Spleen (tissue), 11 donors: ENCODE data around the gene ACER1. TPM values are rescaled to one million over a fixed set of nuclear protein-coding genes. Genes with fewer than 3 reads are reported as not detected.

Experiments used
- DNase-seq: peaks from one replicate; pipeline ENCODE4 v3.0.0-alpha.2; 2020
- H3K27ac ChIP-seq, 8 donors: fragments of 200-600 bp; sonication (generic) in 7 of 8; 1 replicate in 4 of 8; 2 replicates in 4 of 8; pipeline versions ENCODE4 v1.5.0 to v1.8.0; 2016 to 2021; ENCODE audit warnings: inconsistent platforms in 4 of 8, mild to moderate bottlenecking in 4 of 8, moderate library complexity in 1 of 8
- H3K27me3 ChIP-seq, 7 donors: fragments of 200-600 bp; sonication (generic) in 6 of 7; replicated peaks in 1 of 7; 1 replicate in 4 of 7; 2 replicates in 3 of 7; pipeline versions ENCODE4 v1.5.0 to v1.8.0; 2016 to 2021; ENCODE audit warnings: inconsistent platforms in 3 of 7, mild to moderate bottlenecking in 1 of 7
- H3K36me3 ChIP-seq, 6 donors: fragments of 200-600 bp; sonication (generic) in 5 of 6; 1 replicate in 4 of 6; 2 replicates in 2 of 6; pipeline versions ENCODE4 v1.5.0 to v1.8.0; 2016 to 2021; ENCODE audit warnings: inconsistent platforms in 2 of 6
- H3K4me1 ChIP-seq, 6 donors: fragments of 200-600 bp; sonication (generic) in 5 of 6; 1 replicate in 3 of 6; 2 replicates in 3 of 6; pipeline versions ENCODE4 v1.5.0 to v1.8.0; 2016 to 2021; ENCODE audit warnings: inconsistent platforms in 3 of 6
- H3K4me3 ChIP-seq, 8 donors: fragments of 200-600 bp; sonication (generic) in 7 of 8; 1 replicate in 4 of 8; 2 replicates in 4 of 8; pipeline versions ENCODE4 v1.5.0 to v1.8.0; 2016 to 2021; ENCODE audit warnings: inconsistent platforms in 4 of 8, mild to moderate bottlenecking in 4 of 8, moderate library complexity in 2 of 8
- H3K9me3 ChIP-seq, 8 donors: fragments of 200-600 bp; sonication (generic) in 7 of 8; 1 replicate in 4 of 8; 2 replicates in 4 of 8; pipeline versions ENCODE4 v1.5.0 to v1.8.0; 2016 to 2021; ENCODE audit warnings: inconsistent platforms in 4 of 8
- POLR2A ChIP-seq, 3 donors: fragments of 450-650 bp; IDR thresholded peaks; one replicate each; pipeline ENCODE4 v1.5.1; 2017; ENCODE audit warnings: antibody characterized with exemption in 3 of 3, mild to moderate bottlenecking in 1 of 3
- POLR2AphosphoS5 ChIP-seq, 3 donors: sonication (generic); formaldehyde crosslinking; IDR thresholded peaks; one replicate each; pipeline ENCODE4 v1.5.1; 2017; ENCODE audit warnings: antibody characterized with exemption in 3 of 3
- WGBS, 5 donors: extraction: QIAGEN DNeasy Blood & Tissue Kit in 3 of 5; methylation state at CpG; one replicate each; pipeline versions ENCODE4 v1.1.5 to v1.1.7; 2013 to 2018; 5-methylcytosine and 5-hydroxymethylcytosine counted together
- intact Hi-C: fragments of 100-400 bp; cut with DNase I; formaldehyde crosslinking; loops from one replicate; pipeline ENCODE4 v1.15.0; 2023; ENCODE audit warnings: low total_unique reads
- polyA plus RNA-seq, 3 donors: library from polyadenylated mRNA; stranded (reverse); fragments of 200-250 nt; gene quantifications; one replicate each; pipeline ENCODE4 v1.2.1, GENCODE V29; 2013
- total RNA-seq, 7 donors: library from RNA; depleted of rRNA in 3 of 7; stranded (reverse); fragments of >200 nt in 3 of 7; fragmentation: NEBNext Ultra II Directional in 4 of 7; extraction: Animal tissue kit (Norgen Biotek cat#: 25700) in 4 of 7; gene quantifications; one replicate each; pipeline versions ENCODE4 v1.1.0 to v1.2.1, GENCODE V29; 2016 to 2021
- TF ChIP-seq, protein P1 (sequence below), 11 experiments: fragments of 200-600 bp in 7 of 11; fragments of 450-650 bp in 4 of 11; sonication (generic) in 4 of 11; IDR thresholded peaks in 8 of 11; conservative IDR thresholded peaks in 3 of 11; 1 replicate in 7 of 11; 2 replicates in 4 of 11; pipeline versions ENCODE4 v1.4.0 to v1.8.0; 2016 to 2021; ENCODE audit warnings: antibody characterized with exemption in 11 of 11, inconsistent platforms in 4 of 11, mild to moderate bottlenecking in 1 of 11
- donor health status: healthy with polysubstance abuse.
- donor health status: DM: no; HTN: no; CAD: no; lungs with moderate emphysema.
- donor health status: DM: no; HTN: no; CAD: no.
- donor health status: Bipolar disorder and iron deficiency.
- donor health status: healthy.
- donor health status: DM: no; HTN: no; CAD: no.
- donor health status: DM: yes; HTN: yes; CAD: no.

Gene ACER1
- total and polyA plus RNA-seq, 10 donors = 0.11 to 0.66 (median 0.19) TPM; not detected in 5

DNA sequence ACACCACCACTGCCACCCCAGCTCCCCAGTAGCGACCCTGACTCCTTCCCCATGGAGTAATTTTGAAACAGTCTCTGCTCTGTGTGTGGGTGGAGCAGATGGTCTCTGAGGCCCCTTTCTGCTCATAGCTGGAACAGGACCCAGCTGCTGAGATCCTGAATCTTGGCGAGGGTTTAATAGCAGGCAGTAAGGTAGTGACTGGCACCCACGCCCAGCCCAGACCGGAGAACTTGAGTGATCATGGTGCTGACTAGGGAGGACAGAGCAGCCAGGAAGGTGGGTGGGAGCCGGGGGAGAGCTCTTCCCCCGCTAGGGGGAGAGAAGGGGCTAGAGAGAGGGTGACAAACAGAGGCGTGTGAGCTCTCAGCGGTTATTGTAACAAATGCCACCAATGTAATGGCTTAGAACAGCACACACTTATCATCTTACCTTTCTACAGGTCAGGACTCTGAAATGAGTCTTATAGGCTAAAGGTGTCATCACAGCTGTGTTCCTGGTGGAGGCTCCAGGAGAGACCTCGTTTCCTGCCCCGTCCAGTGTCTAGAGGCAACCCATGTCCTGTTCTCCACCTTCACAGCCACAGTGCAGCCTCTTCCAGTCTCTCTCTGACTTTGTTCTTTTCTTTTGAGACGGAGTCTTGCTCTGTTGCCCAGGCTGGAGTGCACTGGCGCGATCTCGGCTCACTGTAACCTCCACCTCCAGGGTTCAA lies 7.2 kb upstream of the ACER1 start:
- no peak overlapping the region for H3K4me3 ChIP-seq
- DNase-seq = no peak
- H3K27ac ChIP-seq = no peak overlapping the region
- no peaks in the 10 kb centered on the region for H3K27me3 ChIP-seq
- H3K4me1 ChIP-seq = no peaks in the 10 kb centered on the region
- intact Hi-C loops = no loop called here
- H3K36me3 ChIP-seq = no peaks in the 10 kb centered on the region
- peaks cover 0 to 5% (median 0%) of the 10 kb centered on the region in 8 donors for H3K9me3 ChIP-seq
- 58 to 70% (median 64%) methylated on average over 14 of the region's 14 CpGs for WGBS, 5 donors
- TF ChIP-seq POLR2A (IDR thresholded peaks at IDR 0.05) (no peak), POLR2AphosphoS5 (IDR thresholded peaks at IDR 0.05) (no peak)

DNA sequence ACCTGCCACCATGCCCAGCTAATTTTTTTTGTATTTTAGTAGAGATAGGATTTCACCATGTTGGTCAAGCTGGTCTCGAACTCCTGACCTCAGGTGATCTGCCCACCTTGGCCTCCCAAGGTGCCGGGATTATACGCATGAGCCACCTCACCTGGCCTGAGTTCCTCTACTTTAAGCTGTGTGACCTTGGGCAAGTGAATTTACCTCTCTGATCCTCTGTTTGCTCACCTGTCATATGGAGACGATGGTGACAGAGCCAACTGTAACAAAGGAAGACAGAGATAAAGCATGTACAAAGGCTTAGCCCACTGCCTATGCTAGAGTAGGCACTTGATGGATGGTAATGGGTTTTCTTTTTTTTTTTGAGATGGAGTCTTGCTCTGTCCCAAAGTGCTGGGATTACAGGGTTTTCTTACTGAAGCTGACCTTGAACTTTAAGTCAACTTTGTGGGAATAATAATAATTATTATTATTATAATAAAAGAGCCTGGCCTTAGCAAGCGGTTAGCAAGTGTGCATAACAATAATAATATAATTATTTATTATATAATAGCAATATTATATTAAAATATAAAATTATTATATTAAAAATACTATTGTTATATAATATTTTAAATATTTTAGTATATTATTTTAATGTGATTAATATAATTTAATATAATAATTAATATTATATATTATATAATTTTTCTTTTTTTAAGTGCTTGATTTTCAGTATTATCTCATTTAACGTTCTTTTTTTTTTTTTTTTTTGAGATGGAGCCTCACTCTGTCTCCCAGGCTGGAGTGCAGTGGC lies 1.3 kb upstream of the ACER1 start:
- Histone ChIP-seq H3K27ac (no peak overlapping the region), H3K27me3 (no peaks in the 10 kb centered on the region), H3K4me1 (no peaks in the 10 kb centered on the region), H3K36me3 (no peaks in the 10 kb centered on the region), H3K4me3 (no peak overlapping the region), H3K9me3 (peaks cover 0 to 5% (median 0%) of the 10 kb centered on the region in 8 donors)
- WGBS, 5 donors = 87 to 96% (median 89%) methylated on average over 6 of the region's 6 CpGs
- no peak for DNase-seq
- TF ChIP-seq, protein P1, sequence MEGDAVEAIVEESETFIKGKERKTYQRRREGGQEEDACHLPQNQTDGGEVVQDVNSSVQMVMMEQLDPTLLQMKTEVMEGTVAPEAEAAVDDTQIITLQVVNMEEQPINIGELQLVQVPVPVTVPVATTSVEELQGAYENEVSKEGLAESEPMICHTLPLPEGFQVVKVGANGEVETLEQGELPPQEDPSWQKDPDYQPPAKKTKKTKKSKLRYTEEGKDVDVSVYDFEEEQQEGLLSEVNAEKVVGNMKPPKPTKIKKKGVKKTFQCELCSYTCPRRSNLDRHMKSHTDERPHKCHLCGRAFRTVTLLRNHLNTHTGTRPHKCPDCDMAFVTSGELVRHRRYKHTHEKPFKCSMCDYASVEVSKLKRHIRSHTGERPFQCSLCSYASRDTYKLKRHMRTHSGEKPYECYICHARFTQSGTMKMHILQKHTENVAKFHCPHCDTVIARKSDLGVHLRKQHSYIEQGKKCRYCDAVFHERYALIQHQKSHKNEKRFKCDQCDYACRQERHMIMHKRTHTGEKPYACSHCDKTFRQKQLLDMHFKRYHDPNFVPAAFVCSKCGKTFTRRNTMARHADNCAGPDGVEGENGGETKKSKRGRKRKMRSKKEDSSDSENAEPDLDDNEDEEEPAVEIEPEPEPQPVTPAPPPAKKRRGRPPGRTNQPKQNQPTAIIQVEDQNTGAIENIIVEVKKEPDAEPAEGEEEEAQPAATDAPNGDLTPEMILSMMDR (IDR thresholded peaks at IDR 0.05 in 8 of 11, conservative IDR thresholded peaks at IDR 0.05 in 3 of 11) = no peak
- TF ChIP-seq POLR2A (IDR thresholded peaks at IDR 0.05) (no peak), POLR2AphosphoS5 (IDR thresholded peaks at IDR 0.05) (no peak)
- intact Hi-C loops = no loop called here

DNA sequence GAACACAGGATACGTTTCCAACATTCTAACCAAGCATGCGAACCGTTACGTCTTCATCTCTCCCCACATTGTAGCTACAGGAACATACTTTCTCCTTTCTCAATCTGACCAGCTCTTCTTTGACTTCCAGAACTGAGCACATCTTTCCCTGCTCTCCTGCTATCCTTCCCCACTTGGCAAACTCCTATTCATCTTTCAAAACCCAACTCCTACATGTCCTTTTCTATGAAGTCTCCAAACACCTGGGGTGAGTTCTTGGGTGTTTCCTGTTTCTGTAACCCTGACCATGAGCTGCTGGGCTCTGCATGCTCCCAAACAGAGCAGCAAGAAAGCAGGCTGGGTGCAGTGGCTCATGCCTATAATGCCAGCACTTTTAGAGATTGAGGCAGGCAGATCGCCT lies 6.6 kb downstream of the ACER1 start:
- H3K4me1 ChIP-seq = no peaks in the 10 kb centered on the region
- intact Hi-C loops = no loop called here
- H3K36me3 ChIP-seq = no peaks in the 10 kb centered on the region
- no peak overlapping the region for H3K27ac ChIP-seq
- 81 to 89% (median 84%) methylated on average over 5 of the region's 5 CpGs for WGBS, 5 donors
- H3K4me3 ChIP-seq = no peak overlapping the region
- peaks cover 0 to 3% (median 0%) of the 10 kb centered on the region in 7 donors for H3K27me3 ChIP-seq
- no peaks in the 10 kb centered on the region for H3K9me3 ChIP-seq
- DNase-seq = no peak
- TF ChIP-seq POLR2AphosphoS5 (IDR thresholded peaks at IDR 0.05) = no peak
- TF ChIP-seq, protein P1 (IDR thresholded peaks at IDR 0.05 in 8 of 11, conservative IDR thresholded peaks at IDR 0.05 in 3 of 11) = no peak
- TF ChIP-seq POLR2A (IDR thresholded peaks at IDR 0.05) = no peak

DNA sequence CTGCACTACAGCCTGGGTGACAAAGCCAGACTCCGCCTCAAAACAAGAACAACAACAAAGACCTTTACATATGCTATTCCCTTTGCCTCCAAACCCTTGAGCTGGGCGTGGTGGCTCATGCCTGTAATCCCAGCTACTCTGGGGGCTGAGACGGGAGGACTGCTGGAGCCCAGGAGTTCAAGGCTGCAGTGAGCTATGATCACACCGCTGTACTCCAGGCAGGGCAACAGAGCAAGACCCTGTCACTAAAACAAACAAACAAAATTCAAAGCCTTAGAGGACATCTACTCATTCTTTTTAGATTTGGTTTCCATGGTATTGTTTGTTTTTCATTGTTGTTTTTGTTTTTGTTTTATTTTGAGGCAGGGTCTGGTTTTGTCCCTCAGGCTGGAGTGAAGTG lies 7.8 kb downstream of the ACER1 start:
- no peak overlapping the region for H3K4me3 ChIP-seq
- WGBS, 5 donors = 64 to 85% (median 75%) methylated on average over 4 of the region's 4 CpGs
- H3K4me1 ChIP-seq = no peaks in the 10 kb centered on the region
- H3K27ac ChIP-seq = no peak overlapping the region
- no peaks in the 10 kb centered on the region for H3K9me3 ChIP-seq
- TF ChIP-seq POLR2A (IDR thresholded peaks at IDR 0.05) = no peak
- no peak for TF ChIP-seq POLR2AphosphoS5 (IDR thresholded peaks at IDR 0.05)
- TF ChIP-seq, protein P1 (IDR thresholded peaks at IDR 0.05 in 8 of 11, conservative IDR thresholded peaks at IDR 0.05 in 3 of 11) = no peak
- H3K27me3 ChIP-seq = peaks cover 0 to 11% (median 0%) of the 10 kb centered on the region in 7 donors
- no peaks in the 10 kb centered on the region for H3K36me3 ChIP-seq
- intact Hi-C loops = no loop called here
- DNase-seq = no peak
